ENCODE measurements around the gene SCAPER.

Gene SCAPER

DNA sequence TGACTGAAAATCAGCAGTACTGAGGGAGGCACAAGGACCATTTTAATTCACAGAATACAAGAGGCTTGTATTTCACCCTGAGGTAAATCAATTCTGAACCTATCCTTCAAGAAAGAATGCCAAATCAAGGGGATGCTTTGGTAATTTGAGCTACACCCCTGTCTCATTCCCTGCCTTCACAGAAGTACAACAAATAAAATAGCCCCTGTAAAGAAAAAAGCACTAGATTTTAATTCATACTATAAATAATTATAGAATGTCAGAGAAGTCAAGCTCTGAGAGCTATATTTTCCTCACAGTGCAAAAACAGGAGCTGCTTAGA, 319.6 kb downstream of the SCAPER start:
- H3K36me3 ChIP-seq (ENCODE audit: control insufficient read depth, insufficient read depth, low read length), result no peaks in the 10 kb centered on the region
- TF ChIP-seq, protein P1, sequence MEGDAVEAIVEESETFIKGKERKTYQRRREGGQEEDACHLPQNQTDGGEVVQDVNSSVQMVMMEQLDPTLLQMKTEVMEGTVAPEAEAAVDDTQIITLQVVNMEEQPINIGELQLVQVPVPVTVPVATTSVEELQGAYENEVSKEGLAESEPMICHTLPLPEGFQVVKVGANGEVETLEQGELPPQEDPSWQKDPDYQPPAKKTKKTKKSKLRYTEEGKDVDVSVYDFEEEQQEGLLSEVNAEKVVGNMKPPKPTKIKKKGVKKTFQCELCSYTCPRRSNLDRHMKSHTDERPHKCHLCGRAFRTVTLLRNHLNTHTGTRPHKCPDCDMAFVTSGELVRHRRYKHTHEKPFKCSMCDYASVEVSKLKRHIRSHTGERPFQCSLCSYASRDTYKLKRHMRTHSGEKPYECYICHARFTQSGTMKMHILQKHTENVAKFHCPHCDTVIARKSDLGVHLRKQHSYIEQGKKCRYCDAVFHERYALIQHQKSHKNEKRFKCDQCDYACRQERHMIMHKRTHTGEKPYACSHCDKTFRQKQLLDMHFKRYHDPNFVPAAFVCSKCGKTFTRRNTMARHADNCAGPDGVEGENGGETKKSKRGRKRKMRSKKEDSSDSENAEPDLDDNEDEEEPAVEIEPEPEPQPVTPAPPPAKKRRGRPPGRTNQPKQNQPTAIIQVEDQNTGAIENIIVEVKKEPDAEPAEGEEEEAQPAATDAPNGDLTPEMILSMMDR (IDR thresholded peaks at IDR 0.05), result no peak
- H3K27me3 ChIP-seq (ENCODE audit: control insufficient read depth, insufficient read depth, low read length), result no peaks in the 10 kb centered on the region
- H3K4me2 ChIP-seq (ENCODE audit: low read length), result no peak overlapping the region
- no peak overlapping the region for H2AFZ ChIP-seq
- H3K4me1 ChIP-seq, result no peaks in the 10 kb centered on the region
- H3K4me3 ChIP-seq (ENCODE audit: low read depth, low read length), result no peak overlapping the region
- H3K79me2 ChIP-seq, result no peaks in the 10 kb centered on the region
- no peaks in the 10 kb centered on the region for H3K9me3 ChIP-seq (ENCODE audit: control insufficient read depth, low read length)
- H3K27ac ChIP-seq, result no peak overlapping the region
- no peak overlapping the region for H3K9ac ChIP-seq

DNA sequence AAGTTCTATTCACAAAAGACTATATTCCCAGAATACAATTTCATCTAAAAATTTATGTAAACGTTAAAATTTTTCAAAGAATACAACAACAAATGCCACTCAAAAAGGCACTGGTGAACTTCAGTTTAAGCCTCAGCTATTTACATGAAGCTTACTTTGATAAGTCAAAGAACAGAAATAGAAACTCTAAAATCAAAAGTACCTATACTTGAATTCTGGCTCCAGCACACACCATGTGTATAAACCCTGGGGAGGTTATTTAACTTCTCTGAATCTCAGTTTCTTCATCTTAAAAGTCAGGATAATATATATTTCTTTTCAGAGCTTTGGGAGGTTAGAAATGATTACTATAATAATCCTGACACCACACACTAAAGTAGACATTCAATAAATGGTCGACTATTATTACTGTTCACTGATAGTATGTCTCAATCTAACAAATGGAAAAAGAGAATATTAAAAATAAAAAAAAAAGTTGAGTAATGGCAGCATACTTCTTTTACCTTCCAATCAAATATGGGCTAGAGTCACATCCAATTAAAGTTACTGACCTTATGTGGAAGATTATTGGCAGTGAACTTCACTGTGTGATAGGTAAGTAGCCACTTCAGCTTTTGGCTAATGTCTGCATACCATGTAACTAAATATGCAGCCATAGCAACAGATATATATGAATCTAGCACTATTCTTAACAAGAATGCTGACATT, 320.1 kb downstream of the SCAPER start:
- Histone ChIP-seq H3K9ac (no peak overlapping the region), H3K27me3 (ENCODE audit: control insufficient read depth, insufficient read depth, low read length) (no peaks in the 10 kb centered on the region), H2AFZ (no peak overlapping the region), H3K27ac (no peak overlapping the region), H3K9me3 (ENCODE audit: control insufficient read depth, low read length) (no peaks in the 10 kb centered on the region), H3K4me1 (no peaks in the 10 kb centered on the region), H3K4me2 (ENCODE audit: low read length) (no peak overlapping the region), H3K79me2 (no peaks in the 10 kb centered on the region), H3K4me3 (ENCODE audit: low read depth, low read length) (no peak overlapping the region), H3K36me3 (ENCODE audit: control insufficient read depth, insufficient read depth, low read length) (no peaks in the 10 kb centered on the region)
- TF ChIP-seq, protein P1 (IDR thresholded peaks at IDR 0.05), result no peak

DNA sequence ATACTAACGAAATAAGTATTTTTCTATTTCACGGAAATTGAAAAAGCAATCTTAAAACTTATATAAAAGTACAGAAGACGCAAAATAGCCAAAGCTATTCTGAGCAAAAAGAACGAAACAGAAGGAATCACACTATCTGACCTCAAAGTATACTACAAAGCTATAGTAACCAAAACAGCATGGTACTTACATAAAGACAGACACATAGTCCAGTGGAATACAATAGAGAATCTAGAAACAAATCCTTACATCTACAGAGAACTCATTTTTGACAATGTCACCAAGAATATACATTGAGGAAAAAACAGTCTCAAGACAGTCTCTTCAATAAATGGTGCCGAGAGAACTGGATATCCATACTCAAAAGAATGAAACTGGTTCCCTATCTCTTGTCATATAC, 322.6 kb downstream of the SCAPER start:
- Histone ChIP-seq H3K9ac (no peak overlapping the region), H3K27ac (no peak overlapping the region), H3K36me3 (ENCODE audit: control insufficient read depth, insufficient read depth, low read length) (no peaks in the 10 kb centered on the region), H3K4me1 (no peaks in the 10 kb centered on the region), H3K4me3 (ENCODE audit: low read depth, low read length) (no peak overlapping the region), H3K9me3 (ENCODE audit: control insufficient read depth, low read length) (no peaks in the 10 kb centered on the region), H3K27me3 (ENCODE audit: control insufficient read depth, insufficient read depth, low read length) (no peaks in the 10 kb centered on the region), H3K4me2 (ENCODE audit: low read length) (no peak overlapping the region), H2AFZ (no peak overlapping the region), H3K79me2 (no peaks in the 10 kb centered on the region)
- TF ChIP-seq, protein P1 (IDR thresholded peaks at IDR 0.05), result no peak

DNA sequence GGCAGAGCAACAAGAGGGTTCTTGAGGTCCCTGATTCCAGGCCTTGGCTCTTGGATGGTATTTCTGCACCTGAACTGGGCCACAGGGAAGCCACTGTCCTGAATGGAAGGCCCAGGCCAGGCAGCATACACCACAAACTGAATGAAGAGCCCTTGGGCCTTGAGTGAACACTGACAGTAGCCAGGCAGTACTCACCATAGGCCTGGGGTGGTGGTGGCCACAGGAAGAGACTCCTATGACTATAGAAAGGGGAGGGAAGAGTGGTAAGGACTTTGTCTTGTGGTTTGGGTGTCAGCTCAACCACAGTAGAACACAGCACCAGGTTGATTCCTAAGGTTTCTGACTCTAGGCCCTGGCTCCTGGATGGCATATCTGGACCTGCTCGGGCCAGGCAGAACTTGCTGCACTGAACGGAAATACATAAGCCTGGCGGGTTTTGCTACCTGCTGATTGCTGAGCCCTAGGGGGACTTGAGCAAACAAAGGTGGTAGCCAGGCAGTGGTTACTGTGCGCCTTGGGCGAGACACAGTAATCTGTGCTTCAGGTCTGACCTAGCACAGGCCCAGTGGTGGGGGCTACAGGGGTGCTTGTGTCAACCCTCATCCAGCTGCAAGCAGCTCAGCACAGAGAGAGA, 327.1 kb downstream of the SCAPER start:
- no peaks in the 10 kb centered on the region for H3K27me3 ChIP-seq (ENCODE audit: control insufficient read depth, insufficient read depth, low read length)
- H3K9ac ChIP-seq, result no peak overlapping the region
- no peaks in the 10 kb centered on the region for H3K9me3 ChIP-seq (ENCODE audit: control insufficient read depth, low read length)
- H3K4me2 ChIP-seq (ENCODE audit: low read length), result no peak overlapping the region
- TF ChIP-seq, protein P1 (IDR thresholded peaks at IDR 0.05), result no peak
- no peak overlapping the region for H3K27ac ChIP-seq
- H3K79me2 ChIP-seq, result no peaks in the 10 kb centered on the region
- no peak overlapping the region for H3K4me3 ChIP-seq (ENCODE audit: low read depth, low read length)
- H3K36me3 ChIP-seq (ENCODE audit: control insufficient read depth, insufficient read depth, low read length), result no peaks in the 10 kb centered on the region
- H2AFZ ChIP-seq, result no peak overlapping the region
- H3K4me1 ChIP-seq, result no peaks in the 10 kb centered on the region
